Right lobe of liver (tissue), 4 donors: ENCODE data around the gene PDXDC1.
"Not testable (repeated sequence)": the region's sequence is repeated elsewhere in the genome, so short reads cannot be mapped to it uniquely, and the experiment has no call there.

Experiments used
- CTCF ChIP-seq, 4 donors: fragments of 200-600 bp in 3 of 4; fragments of 450-650 bp in 1 of 4; IDR thresholded peaks; one replicate each; pipeline versions ENCODE4 v1.5.1 to v1.8.0; 2016 to 2022; ENCODE audit warnings: antibody characterized with exemption in 4 of 4, mild to moderate bottlenecking in 2 of 4
- POLR2A ChIP-seq: fragments of 450-650 bp; IDR thresholded peaks from one replicate; pipeline ENCODE4 v1.6.1; 2017; ENCODE audit warnings: antibody characterized with exemption, mild to moderate bottlenecking
- donor health status: DM: no; HTN: no; CAD: no.
- donor health status: DM: no; HTN: no; CAD: no.
- donor health status: DM: no; HTN: yes; CAD: no.

GRCh38 chr16:14928064-14928714 lies 46.6 kb upstream of the PDXDC1 start:
- TF ChIP-seq CTCF (IDR thresholded peaks at IDR 0.05); POLR2A: not testable (repeated sequence)
